VCaP (cell line): ENCODE results near the gene POMGNT1.

Source experiments
- H3K27ac ChIP-seq: fragments of 450-650 bp; 2 replicates; pipeline ENCODE4 v1.5.1; 2017
- CTCF ChIP-seq: fragments of 450-650 bp; conservative IDR thresholded peaks from 2 replicates; pipeline ENCODE4 v1.5.1; 2017; ENCODE audit warnings: mild to moderate bottlenecking, moderate library complexity

Gene POMGNT1

GRCh38 chr1:46218443-46218842 is 20.2 kb upstream of the POMGNT1 start:
- no peak overlapping the region for H3K27ac ChIP-seq
- no peak for TF ChIP-seq CTCF

- no peak for TF ChIP-seq CTCF
- no peak overlapping the region for H3K27ac ChIP-seq
Observed at GRCh38 chr1:46215504-46215903, 17.3 kb upstream of the POMGNT1 start.

GRCh38 chr1:46211051-46211450 is 12.8 kb upstream of the POMGNT1 start:
- TF ChIP-seq CTCF: no peak
- H3K27ac ChIP-seq: no peak overlapping the region

GRCh38 chr1:46210561-46210960 is 12.3 kb upstream of the POMGNT1 start:
- no peak for TF ChIP-seq CTCF
- no peak overlapping the region for H3K27ac ChIP-seq

- H3K27ac ChIP-seq: no peak overlapping the region
- no peak for TF ChIP-seq CTCF
Observed at GRCh38 chr1:46206399-46206798, 8.2 kb upstream of the POMGNT1 start.

- TF ChIP-seq CTCF: no peak
- H3K27ac ChIP-seq: no peak overlapping the region
Observed at GRCh38 chr1:46205791-46206190, 7.6 kb upstream of the POMGNT1 start.

- no peak overlapping the region for H3K27ac ChIP-seq
- TF ChIP-seq CTCF: no peak
Observed at GRCh38 chr1:46205141-46205540, 6.9 kb upstream of the POMGNT1 start.

- no peak overlapping the region for H3K27ac ChIP-seq
Observed at GRCh38 chr1:46204406-46204742, 6.1 kb upstream of the POMGNT1 start.

More at GRCh38 chr1:46204406-46204742, 6.1 kb upstream of the POMGNT1 start:
- no peak for TF ChIP-seq CTCF
